Sigmoid colon (tissue), 7 donors: Measurements from ENCODE around the gene GIT2. TPM values are rescaled to one million over a fixed set of nuclear protein-coding genes. Genes with fewer than 3 reads are reported as not detected.

ENCODE experiments used
- DNase-seq: peaks from one replicate; pipeline ENCODE4 v3.0.0-alpha.2; 2019
- H3K27ac ChIP-seq, 4 donors: fragments of 200-600 bp; sonication (generic); one replicate each; pipeline ENCODE4 v1.5.1; 2016 to 2019; ENCODE audit warnings: mild to moderate bottlenecking in 1 of 4
- H3K27me3 ChIP-seq, 3 donors: fragments of 200-600 bp; sonication (generic); one replicate each; pipeline ENCODE4 v1.5.1; 2019; ENCODE audit warnings: mild to moderate bottlenecking in 1 of 3
- H3K36me3 ChIP-seq, 4 donors: fragments of 200-600 bp; sonication (generic); one replicate each; pipeline ENCODE4 v1.5.1; 2016 to 2019
- H3K4me1 ChIP-seq, 4 donors: fragments of 200-600 bp; sonication (generic); one replicate each; pipeline ENCODE4 v1.5.1; 2017 to 2019
- H3K4me3 ChIP-seq, 4 donors: fragments of 200-600 bp; sonication (generic); one replicate each; pipeline ENCODE4 v1.5.1; 2017 to 2019; ENCODE audit warnings: mild to moderate bottlenecking in 2 of 4, moderate library complexity in 1 of 4
- H3K9me3 ChIP-seq, 4 donors: fragments of 200-600 bp in 3 of 4; sonication (generic) in 3 of 4; one replicate each; pipeline versions ENCODE4 v1.5.1 to v1.6.1; 2013 to 2019
- EP300 ChIP-seq, 4 donors: sonication (generic); formaldehyde crosslinking; IDR thresholded peaks; one replicate each; pipeline ENCODE4 v1.6.1; 2017; ENCODE audit warnings: antibody characterized with exemption in 4 of 4
- POLR2A ChIP-seq, 2 donors: fragments of 450-650 bp; IDR thresholded peaks; one replicate each; pipeline ENCODE4 v1.6.1; 2016; ENCODE audit warnings: antibody characterized with exemption in 2 of 2, mild to moderate bottlenecking in 2 of 2, moderate library complexity in 2 of 2
- POLR2AphosphoS5 ChIP-seq, 4 donors: sonication (generic); formaldehyde crosslinking; IDR thresholded peaks; one replicate each; pipeline ENCODE4 v1.6.1; 2017; ENCODE audit warnings: antibody characterized with exemption in 4 of 4
- WGBS, 2 donors: extraction: QIAGEN DNeasy Blood & Tissue Kit; methylation state at CpG; one replicate each; pipeline ENCODE4 v1.1.7; 2013; 5-methylcytosine and 5-hydroxymethylcytosine counted together
- intact Hi-C: fragments of 100-400 bp; cut with DNase I; formaldehyde crosslinking; loops from one replicate; pipeline ENCODE4 v1.15.1; 2023
- polyA plus RNA-seq, 3 donors: library from polyadenylated mRNA; stranded (reverse); fragments of 200-250 nt; gene quantifications; one replicate each; pipeline ENCODE4 v1.2.3, GENCODE V29; 2013
- total RNA-seq, 4 donors: library from RNA; depleted of rRNA; stranded (reverse); fragments of >200 nt; gene quantifications; one replicate each; pipeline ENCODE4 v1.1.0, GENCODE V29; 2016
- TF ChIP-seq, protein P1 (sequence below), 4 experiments: fragments of 450-650 bp in 3 of 4; fragments of 200-600 bp in 1 of 4; IDR thresholded peaks; one replicate each; pipeline ENCODE4 v1.5.1; 2016 to 2019; ENCODE audit warnings: antibody characterized with exemption in 4 of 4, mild to moderate bottlenecking in 3 of 4, moderate library complexity in 2 of 4
- donor health status: healthy with polysubstance abuse.
- donor health status: Bipolar disorder and iron deficiency.
- donor health status: healthy.

Gene GIT2
- total and polyA plus RNA-seq, 7 donors, result 6.0 to 54.6 (median 26.7) TPM

DNA sequence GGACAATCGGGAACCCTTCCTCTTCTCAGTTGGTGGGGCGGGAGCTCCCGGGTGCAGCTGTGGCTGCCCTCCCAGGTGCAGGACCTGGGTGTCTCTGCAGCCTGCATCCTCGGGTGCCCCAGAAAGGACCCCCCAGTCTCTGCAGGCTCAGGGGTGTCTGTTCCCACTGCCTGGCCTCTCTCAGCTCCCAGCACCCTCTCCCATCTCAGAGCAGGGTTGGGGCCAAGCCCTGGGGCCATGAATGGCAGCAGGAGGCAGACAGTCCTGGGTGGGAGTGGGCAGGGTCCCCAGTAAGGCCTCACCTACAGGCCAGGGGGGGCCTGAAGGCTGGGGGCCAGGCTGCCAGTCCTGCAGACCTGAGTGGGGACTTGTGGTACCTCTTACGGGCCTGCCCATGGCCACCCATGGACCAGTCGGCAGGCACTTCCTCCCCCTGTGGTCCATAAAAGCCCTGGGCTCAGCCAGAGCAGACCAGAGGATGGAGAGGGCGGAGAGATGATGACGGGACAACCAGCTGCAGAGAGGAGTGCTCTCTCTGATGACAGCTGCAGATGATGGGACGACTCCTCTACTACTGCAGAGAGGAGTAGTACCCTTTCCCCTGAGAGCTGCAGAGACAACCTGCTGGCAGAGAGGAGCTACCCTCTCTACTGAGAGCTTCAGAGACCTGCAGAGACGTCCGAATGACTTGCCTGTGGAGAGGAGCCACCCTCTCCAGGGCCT is 69.5 kb downstream of the GIT2 start:
- no peak overlapping the region for H3K4me3 ChIP-seq
- H3K27ac ChIP-seq, result no peak overlapping the region
- 90% methylated on average over 11 of the region's 11 CpGs for WGBS, 2 donors
- intact Hi-C loops, result no loop called here
- no peaks in the 10 kb centered on the region for H3K27me3 ChIP-seq
- no peaks in the 10 kb centered on the region for H3K9me3 ChIP-seq
- peaks cover under 1 to 32% (median 10%) of the 10 kb centered on the region in 4 donors for H3K36me3 ChIP-seq
- TF ChIP-seq POLR2AphosphoS5 (IDR thresholded peaks at IDR 0.05), result no peak
- TF ChIP-seq POLR2A (IDR thresholded peaks at IDR 0.05), result no peak
- TF ChIP-seq, protein P1, sequence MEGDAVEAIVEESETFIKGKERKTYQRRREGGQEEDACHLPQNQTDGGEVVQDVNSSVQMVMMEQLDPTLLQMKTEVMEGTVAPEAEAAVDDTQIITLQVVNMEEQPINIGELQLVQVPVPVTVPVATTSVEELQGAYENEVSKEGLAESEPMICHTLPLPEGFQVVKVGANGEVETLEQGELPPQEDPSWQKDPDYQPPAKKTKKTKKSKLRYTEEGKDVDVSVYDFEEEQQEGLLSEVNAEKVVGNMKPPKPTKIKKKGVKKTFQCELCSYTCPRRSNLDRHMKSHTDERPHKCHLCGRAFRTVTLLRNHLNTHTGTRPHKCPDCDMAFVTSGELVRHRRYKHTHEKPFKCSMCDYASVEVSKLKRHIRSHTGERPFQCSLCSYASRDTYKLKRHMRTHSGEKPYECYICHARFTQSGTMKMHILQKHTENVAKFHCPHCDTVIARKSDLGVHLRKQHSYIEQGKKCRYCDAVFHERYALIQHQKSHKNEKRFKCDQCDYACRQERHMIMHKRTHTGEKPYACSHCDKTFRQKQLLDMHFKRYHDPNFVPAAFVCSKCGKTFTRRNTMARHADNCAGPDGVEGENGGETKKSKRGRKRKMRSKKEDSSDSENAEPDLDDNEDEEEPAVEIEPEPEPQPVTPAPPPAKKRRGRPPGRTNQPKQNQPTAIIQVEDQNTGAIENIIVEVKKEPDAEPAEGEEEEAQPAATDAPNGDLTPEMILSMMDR (IDR thresholded peaks at IDR 0.05), result no peak
- no peak for TF ChIP-seq EP300 (IDR thresholded peaks at IDR 0.05)
- H3K4me1 ChIP-seq, result no peaks in the 10 kb centered on the region
- DNase-seq, result no peak

DNA sequence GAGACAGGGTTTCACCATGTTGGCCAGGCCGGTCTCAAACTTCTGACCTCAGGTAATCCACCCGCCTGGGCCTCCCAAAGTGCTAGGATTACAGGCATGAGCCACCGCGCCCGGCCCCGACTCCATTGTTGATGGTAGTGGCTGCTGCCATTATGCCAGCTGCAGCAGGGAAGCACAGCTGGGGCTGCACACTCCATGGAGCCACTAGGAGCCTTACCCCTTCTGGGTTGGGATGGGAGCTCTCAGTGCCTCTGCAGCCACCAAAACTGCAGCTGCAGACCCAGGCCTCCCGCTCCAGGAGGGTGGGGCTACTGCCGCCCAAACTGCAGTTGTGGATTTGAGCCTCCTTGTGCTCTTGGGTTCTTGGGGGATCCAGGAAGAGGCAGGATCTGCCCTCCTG is 70.2 kb downstream of the GIT2 start:
- TF ChIP-seq EP300 (IDR thresholded peaks at IDR 0.05), result no peak
- TF ChIP-seq, protein P1 (IDR thresholded peaks at IDR 0.05), result no peak
- no peak for TF ChIP-seq POLR2AphosphoS5 (IDR thresholded peaks at IDR 0.05)
- no peak for TF ChIP-seq POLR2A (IDR thresholded peaks at IDR 0.05)
- Histone ChIP-seq H3K4me1 (no peaks in the 10 kb centered on the region), H3K27ac (no peak overlapping the region), H3K9me3 (no peaks in the 10 kb centered on the region), H3K4me3 (no peak overlapping the region), H3K36me3 (peaks cover 0 to 32% (median 6%) of the 10 kb centered on the region in 4 donors), H3K27me3 (no peaks in the 10 kb centered on the region)
- intact Hi-C loops, result no loop called here
- WGBS, 2 donors, result 94 to 95% methylated on average over 8 of the region's 8 CpGs
- no peak for DNase-seq

DNA sequence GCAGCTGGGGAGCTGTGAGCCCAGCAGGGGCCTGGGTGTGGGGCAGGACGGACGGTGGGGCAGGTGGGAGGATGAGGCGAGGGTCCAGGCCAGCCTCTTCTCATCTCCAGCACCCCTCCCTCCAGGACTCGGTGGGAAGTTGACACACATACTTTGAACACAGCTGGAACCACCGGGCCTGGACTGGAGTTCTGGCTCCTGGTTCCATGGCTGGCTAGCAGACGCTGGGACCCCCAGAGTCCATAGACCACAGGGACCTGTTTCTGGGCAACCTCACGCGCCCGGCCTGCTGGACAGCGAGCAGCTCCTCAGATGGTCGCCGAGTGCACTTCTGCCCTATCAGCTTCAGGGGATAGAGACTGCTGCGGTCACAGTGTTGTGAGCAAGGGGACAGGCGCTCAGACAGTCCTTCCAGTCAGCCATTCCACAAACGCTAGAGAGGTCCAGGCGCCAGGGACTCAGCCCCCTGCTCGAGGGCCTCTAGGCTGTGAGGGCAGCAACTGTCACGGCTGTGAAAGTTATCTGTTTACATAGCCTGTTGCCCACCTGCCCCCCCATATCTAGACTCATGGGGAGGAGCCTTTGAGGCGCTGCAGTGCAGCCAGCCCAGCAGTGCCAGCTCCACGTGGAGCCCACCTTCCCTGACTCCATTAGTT is 70.9 kb downstream of the GIT2 start:
- DNase-seq, result no peak
- Histone ChIP-seq H3K4me3 (no peak overlapping the region), H3K27me3 (no peaks in the 10 kb centered on the region), H3K4me1 (no peaks in the 10 kb centered on the region), H3K27ac (no peak overlapping the region), H3K36me3 (peaks cover 0 to 32% (median 2%) of the 10 kb centered on the region in 4 donors), H3K9me3 (no peaks in the 10 kb centered on the region)
- TF ChIP-seq POLR2A (IDR thresholded peaks at IDR 0.05) (no peak), EP300 (IDR thresholded peaks at IDR 0.05) (no peak), POLR2AphosphoS5 (IDR thresholded peaks at IDR 0.05) (no peak)
- TF ChIP-seq, protein P1 (IDR thresholded peaks at IDR 0.05), result no peak
- 82 to 84% methylated on average over 20 of the region's 20 CpGs for WGBS, 2 donors
- intact Hi-C loops, result no loop called here

DNA sequence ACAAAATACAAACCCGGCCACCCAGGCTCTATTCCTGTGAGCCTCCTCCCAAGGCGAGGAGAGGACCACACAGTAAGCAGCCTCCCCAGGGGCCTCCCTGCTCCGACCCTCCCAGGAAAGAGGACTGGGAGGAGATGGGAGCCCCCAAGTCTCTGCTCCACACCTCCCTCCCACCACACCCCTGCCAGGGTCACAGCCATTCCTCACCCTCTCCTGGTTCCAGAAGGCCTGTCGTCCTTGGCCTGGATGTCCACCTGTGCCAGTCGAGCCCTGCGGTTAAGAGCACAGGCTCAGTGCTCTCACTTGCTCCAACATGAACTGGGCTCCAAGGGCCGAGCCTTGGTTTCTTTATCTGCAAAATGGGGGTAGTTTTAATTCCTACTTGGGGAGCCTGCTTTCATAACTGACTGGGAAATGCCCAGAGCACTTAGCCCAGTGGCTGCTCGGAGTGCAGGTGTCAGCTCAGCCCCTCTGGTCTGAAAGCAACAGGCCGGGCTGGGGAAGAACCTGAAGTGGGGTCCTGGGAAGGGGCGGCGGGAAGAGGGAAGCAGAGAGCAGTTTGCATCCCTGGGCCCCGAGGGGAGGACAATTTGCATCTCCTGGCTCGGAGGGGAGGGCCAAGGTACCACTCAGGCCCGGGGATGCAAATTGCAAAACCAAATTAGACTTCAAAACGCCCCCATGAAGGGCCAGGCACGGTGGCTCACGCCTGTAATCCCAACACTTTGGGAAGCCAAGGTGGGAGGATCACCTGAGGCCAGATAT is 72.5 kb downstream of the GIT2 start:
- Histone ChIP-seq H3K36me3 (peaks cover 0 to 34% (median 2%) of the 10 kb centered on the region in 4 donors), H3K27me3 (no peaks in the 10 kb centered on the region), H3K4me3 (no peak overlapping the region), H3K4me1 (no peaks in the 10 kb centered on the region), H3K27ac (no peak overlapping the region), H3K9me3 (no peaks in the 10 kb centered on the region)
- 83 to 89% methylated on average over 17 of the region's 17 CpGs for WGBS, 2 donors
- intact Hi-C loops, result no loop called here
- no peak for DNase-seq
- no peak for TF ChIP-seq POLR2AphosphoS5 (IDR thresholded peaks at IDR 0.05)
- no peak for TF ChIP-seq EP300 (IDR thresholded peaks at IDR 0.05)
- TF ChIP-seq POLR2A (IDR thresholded peaks at IDR 0.05), result no peak
- TF ChIP-seq, protein P1 (IDR thresholded peaks at IDR 0.05), result no peak
